Measurements from ENCODE around the gene PTK6. TPM values are rescaled to one million over a fixed set of nuclear protein-coding genes. Genes with fewer than 3 reads are reported as not detected.
A peak's percentile ranks its signal among the peaks of the same experiment; 100 is the strongest.

Gene PTK6
- total RNA-seq, 4 donors from 2014 or later: 0.36 TPM; not detected in 3

- DNase-seq (peak in 1 of 2 donors; percentile 32), ATAC-seq (no peak)
- Histone ChIP-seq H3K36me3 (no peaks in the 10 kb centered on the region), H3K27me3 (peaks cover 40 to 62% (median 42%) of the 10 kb centered on the region in 3 donors), H3K27ac (no peak overlapping the region), H3K9me3 (no peaks in the 10 kb centered on the region), H3K4me3 (no peak overlapping the region), H3K4me1 (no peaks in the 10 kb centered on the region)
- intact Hi-C loops (cut with DNase I; ENCODE audit: low total_unique reads) (no loop called here), in situ Hi-C loops (cut with MboI; ENCODE audit: low sequenced_read_pairs in 4 of 4) (no loop called here)
- no peak for TF ChIP-seq CTCF (IDR thresholded peaks at IDR 0.05 in 4 of 5, conservative IDR thresholded peaks at IDR 0.05 in 1 of 5)
- TF ChIP-seq POLR2A (IDR thresholded peaks at IDR 0.05): peak in 1 of 2 donors; percentile 4
Observed at GRCh38 chr20:63478346-63479302, 58.6 kb downstream of the PTK6 start.

Other genes with a start within 250 kb of the PTK6 start
- gene COL20A1, start 244.2 kb downstream of the PTK6 start, total RNA-seq: under 1 TPM in 1 of 4 donors, not detected in 3; 0.23 TPM
- gene CHRNA4, start 176.0 kb downstream of the PTK6 start, total RNA-seq: not detected
- not detected for gene KCNQ2, start 64.7 kb downstream of the PTK6 start, total RNA-seq
- 1,000 to 10,000 TPM; 1,736 to 2,603 (median 2,395) TPM for gene EEF1A2, start 38.3 kb downstream of the PTK6 start, total RNA-seq
- gene PPDPF, start 16.6 kb downstream of the PTK6 start, total RNA-seq: 100 to 1,000 TPM in 1 of 4 donors, 10 to 100 TPM in 3; 50.2 to 207 (median 76.1) TPM
- gene SRMS, start 10.4 kb upstream of the PTK6 start, total RNA-seq: not detected
- gene FNDC11, start 16.8 kb upstream of the PTK6 start, total RNA-seq: under 1 TPM in 1 of 4 donors, not detected in 3; 0.13 TPM
- gene HELZ2, start 36.9 kb upstream of the PTK6 start, total RNA-seq: 1 to 10 TPM; 1.7 to 6.2 (median 3.6) TPM
- gene GMEB2, start 89.7 kb upstream of the PTK6 start, total RNA-seq: 10 to 100 TPM in 1 of 4 donors, 1 to 10 TPM in 3; 6.1 to 14.3 (median 6.8) TPM
- 1 to 10 TPM in 1 of 4 donors, under 1 TPM in 3; 0.51 to 1.9 (median 0.88) TPM for gene STMN3, start 116.0 kb upstream of the PTK6 start, total RNA-seq
- 1 to 10 TPM; 2.4 to 9.1 (median 6.0) TPM for gene RTEL1, start 120.9 kb upstream of the PTK6 start, total RNA-seq
- 1 to 10 TPM; 1.2 to 4.8 (median 3.1) TPM for gene TNFRSF6B, start 159.3 kb upstream of the PTK6 start, total RNA-seq
- 10 to 100 TPM; 26.9 to 35.1 (median 27.8) TPM for gene ARFRP1, start 170.6 kb upstream of the PTK6 start, total RNA-seq
- 10 to 100 TPM; 13.4 to 20.8 (median 15.5) TPM for gene ZGPAT, start 170.7 kb upstream of the PTK6 start, total RNA-seq
- 1 to 10 TPM; 2.0 to 6.3 (median 4.1) TPM for gene LIME1, start 199.3 kb upstream of the PTK6 start, total RNA-seq
- gene SLC2A4RG, start 202.4 kb upstream of the PTK6 start, total RNA-seq: 10 to 100 TPM; 26.0 to 58.7 (median 39.1) TPM

Measured in gastrocnemius medialis (tissue), 4 donors.